Gastrocnemius medialis (tissue), 4 donors: Measurements from ENCODE around the gene H2BK1. TPM values are rescaled to one million over a fixed set of nuclear protein-coding genes. Genes with fewer than 3 reads are reported as not detected.

Experiments used
- ATAC-seq, 2 donors: fragments of 150-250 bp; one replicate each; pipeline ENCODE4 v1.9.1; 2016
- DNase-seq, 2 donors: peaks; one replicate each; pipeline ENCODE4 v3.0.0-alpha.2; 2019
- H3K27ac ChIP-seq, 4 donors: fragments of 200-600 bp; sonication (generic); 1 replicate in 1 of 4; 2 replicates in 3 of 4; pipeline ENCODE4 v1.5.1; 2016 to 2018; ENCODE audit warnings: mild to moderate bottlenecking in 2 of 4, moderate library complexity in 1 of 4
- H3K27me3 ChIP-seq, 3 donors: fragments of 200-600 bp; sonication (generic) in 2 of 3; 1 replicate in 1 of 3; 2 replicates in 2 of 3; pipeline versions ENCODE4 v1.5.1 to v1.6.0; 2016 to 2019; ENCODE audit warnings: mild to moderate bottlenecking in 1 of 3, moderate library complexity in 1 of 3
- H3K36me3 ChIP-seq, 2 donors: fragments of 200-600 bp; sonication (generic) in 1 of 2; one replicate each; pipeline ENCODE4 v1.5.1; 2017 to 2018
- H3K4me1 ChIP-seq, 2 donors: fragments of 200-600 bp; sonication (generic) in 1 of 2; one replicate each; pipeline ENCODE4 v1.5.1; 2016 to 2017; ENCODE audit warnings: mild to moderate bottlenecking in 2 of 2
- H3K4me3 ChIP-seq, 4 donors: fragments of 200-600 bp; sonication (generic) in 3 of 4; 1 replicate in 1 of 4; 2 replicates in 3 of 4; pipeline ENCODE4 v1.5.1; 2016 to 2019; ENCODE audit warnings: mild to moderate bottlenecking in 2 of 4
- H3K9me3 ChIP-seq, 3 donors: fragments of 200-600 bp; sonication (generic) in 2 of 3; 1 replicate in 1 of 3; 2 replicates in 2 of 3; pipeline ENCODE4 v1.5.1; 2016 to 2019
- CTCF ChIP-seq, 5 experiments: fragments of 450-650 bp in 3 of 5; fragments of 200-600 bp in 2 of 5; sonication (generic) in 2 of 5; IDR thresholded peaks in 4 of 5; conservative IDR thresholded peaks in 1 of 5; 1 replicate in 4 of 5; 2 replicates in 1 of 5; pipeline ENCODE4 v1.5.1; 2016 to 2019; ENCODE audit warnings: antibody characterized with exemption in 5 of 5, mild to moderate bottlenecking in 3 of 5, moderate library complexity in 3 of 5
- POLR2A ChIP-seq, 2 donors: fragments of 450-650 bp; IDR thresholded peaks; one replicate each; pipeline ENCODE4 v1.6.1; 2017; ENCODE audit warnings: antibody characterized with exemption in 2 of 2, mild to moderate bottlenecking in 2 of 2, moderate library complexity in 2 of 2
- in situ Hi-C, 4 donors: fragments of 200-750 bp; cut with MboI; loops; one replicate each; pipeline versions ENCODE4 v1.15.0 to v1.8.0; 2017; ENCODE audit warnings: low sequenced_read_pairs in 4 of 4
- intact Hi-C: fragments of 100-400 bp; cut with DNase I; formaldehyde crosslinking; loops from one replicate; pipeline ENCODE4 v1.15.1; 2023; ENCODE audit warnings: low total_unique reads
- total RNA-seq, 4 donors: library from RNA; depleted of rRNA; stranded (reverse); fragments of >200 nt; gene quantifications; one replicate each; pipeline versions ENCODE4 v1.1.0 to v1.2.3, GENCODE V29; 2016

H2BK1 gene
- total RNA-seq, 4 donors from 2014 or later, result not detected

GRCh38 chr7:151226560-151226874 is 16.2 kb upstream of the H2BK1 start:
- intact Hi-C loops, result loop anchor here (2.0 to 5.0 kb wide), 5 partner anchors 20 to 139 kb away; partner anchors contain the start of genes AGAP3, ASB10 and NUB1
- ATAC-seq, result no peak

GRCh38 chr7:151225948-151226510 is 15.7 kb upstream of the H2BK1 start:
- in situ Hi-C loops, result no loop called here

More at GRCh38 chr7:151226560-151226874, 16.2 kb upstream of the H2BK1 start:
- Histone ChIP-seq H3K27ac (peak overlapping the region; percentile 83 to 91 (median 85)), H3K4me1 (peaks cover 21 to 27% of the 10 kb centered on the region in 2 donors), H3K4me3 (peak overlapping the region; percentile 70 to 90 (median 82)), H3K9me3 (no peaks in the 10 kb centered on the region), H3K27me3 (no peaks in the 10 kb centered on the region), H3K36me3 (peaks cover 0 to 42% of the 10 kb centered on the region in 2 donors)
- in situ Hi-C loops, result no loop called here
- TF ChIP-seq CTCF (IDR thresholded peaks at IDR 0.05 in 4 of 5, conservative IDR thresholded peaks at IDR 0.05 in 1 of 5), result no peak
- no peak for TF ChIP-seq POLR2A (IDR thresholded peaks at IDR 0.05)
- DNase-seq, result no peak

GRCh38 chr7:151223728-151224127 is 13.4 kb upstream of the H2BK1 start:
- Histone ChIP-seq H3K36me3 (peaks cover 2 to 70% of the 10 kb centered on the region in 2 donors), H3K4me1 (peaks cover 21 to 24% of the 10 kb centered on the region in 2 donors), H3K27ac (no peak overlapping the region), H3K4me3 (no peak overlapping the region), H3K9me3 (no peaks in the 10 kb centered on the region), H3K27me3 (no peaks in the 10 kb centered on the region)
- no peak for TF ChIP-seq CTCF (IDR thresholded peaks at IDR 0.05 in 4 of 5, conservative IDR thresholded peaks at IDR 0.05 in 1 of 5)
- no peak for TF ChIP-seq POLR2A (IDR thresholded peaks at IDR 0.05)
- intact Hi-C loops (no loop called here), in situ Hi-C loops (no loop called here)
- ATAC-seq (no peak), DNase-seq (no peak)

More at GRCh38 chr7:151225948-151226510, 15.7 kb upstream of the H2BK1 start:
- Histone ChIP-seq H3K36me3 (peaks cover 0 to 47% of the 10 kb centered on the region in 2 donors), H3K9me3 (no peaks in the 10 kb centered on the region), H3K4me1 (peaks cover 21 to 24% of the 10 kb centered on the region in 2 donors), H3K4me3 (peak overlapping the region; percentile 70 to 90 (median 82)), H3K27ac (peak overlapping the region; percentile 83 to 91 (median 85)), H3K27me3 (no peaks in the 10 kb centered on the region)
- TF ChIP-seq POLR2A (IDR thresholded peaks at IDR 0.05), result no peak
- TF ChIP-seq CTCF (IDR thresholded peaks at IDR 0.05 in 4 of 5, conservative IDR thresholded peaks at IDR 0.05 in 1 of 5), result no peak
- ATAC-seq (no peak), DNase-seq (no peak)
- intact Hi-C loops, result loop anchor here (2.0 to 5.0 kb wide), 5 partner anchors 21 to 139 kb away; partner anchors contain the start of genes AGAP3, ASB10 and NUB1

GRCh38 chr7:151218170-151218569 is 7.9 kb upstream of the H2BK1 start:
- Histone ChIP-seq H3K27me3 (no peaks in the 10 kb centered on the region), H3K9me3 (no peaks in the 10 kb centered on the region), H3K4me1 (no peaks in the 10 kb centered on the region), H3K36me3 (peaks cover 3 to 100% of the 10 kb centered on the region in 2 donors), H3K27ac (no peak overlapping the region), H3K4me3 (no peak overlapping the region)
- intact Hi-C loops, result no loop called here
- TF ChIP-seq CTCF (IDR thresholded peaks at IDR 0.05 in 4 of 5, conservative IDR thresholded peaks at IDR 0.05 in 1 of 5) (no peak), POLR2A (IDR thresholded peaks at IDR 0.05) (no peak)
- DNase-seq (no peak), ATAC-seq (no peak)
- in situ Hi-C loops, result no loop called here
